ENCODE results near the gene ZFAND2B. TPM values are rescaled to one million over a fixed set of nuclear protein-coding genes. Genes with fewer than 3 reads are reported as not detected.

The ZFAND2B gene
- total RNA-seq, 4 donors from 2014 or later = 63.0 to 76.4 (median 63.3) TPM

- no peak overlapping the region for H3K4me3 ChIP-seq (ENCODE audit: low read depth, poor library complexity, severe bottlenecking)
- no peak for TF ChIP-seq CTCF (IDR thresholded peaks at IDR 0.05)
- no peak for TF ChIP-seq POLR2A (IDR thresholded peaks at IDR 0.05)
- no peak for DNase-seq (ENCODE audit: low spot score in 2 of 2)
- 87 to 88% methylated on average over 19 of the region's 19 CpGs for WGBS, 2 donors
- intact Hi-C loops (cut with DNase I; ENCODE audit: low total_unique reads) = loop anchor here (10.0 kb wide), 1 partner anchor 916 kb away; no protein-coding TSS in a partner anchor
These were observed 14.2 kb downstream of the ZFAND2B start for GRCh38 chr2:219220652-219221402.

- DNase-seq (ENCODE audit: low spot score in 2 of 2) = no peak
- no peak overlapping the region for H3K4me3 ChIP-seq (ENCODE audit: low read depth, poor library complexity, severe bottlenecking)
- intact Hi-C loops (cut with DNase I; ENCODE audit: low total_unique reads) = loop anchor here (10.0 kb wide), 1 partner anchor 917 kb away; no protein-coding TSS in a partner anchor
- TF ChIP-seq CTCF (IDR thresholded peaks at IDR 0.05) (no peak), POLR2A (IDR thresholded peaks at IDR 0.05) (no peak)
- 89 to 95% methylated on average over 8 to 16 of the region's 16 CpGs for WGBS, 2 donors
These were observed 15.5 kb downstream of the ZFAND2B start for GRCh38 chr2:219221957-219222518.

GRCh38 chr2:219223831-219224610, 17.4 kb downstream of the ZFAND2B start:
- DNase-seq (ENCODE audit: low spot score in 2 of 2) = no peak
- WGBS, 2 donors = 93 to 94% methylated on average over 26 to 31 of the region's 31 CpGs
- H3K4me3 ChIP-seq (ENCODE audit: low read depth, poor library complexity, severe bottlenecking) = no peak overlapping the region
- intact Hi-C loops (cut with DNase I; ENCODE audit: low total_unique reads) = loop anchor here (10.0 kb wide), 1 partner anchor 919 kb away; no protein-coding TSS in a partner anchor
- TF ChIP-seq CTCF (IDR thresholded peaks at IDR 0.05) (no peak), POLR2A (IDR thresholded peaks at IDR 0.05) (no peak)

GRCh38 chr2:219225350-219225749, 18.8 kb downstream of the ZFAND2B start:
- no peak for DNase-seq (ENCODE audit: low spot score in 2 of 2)
- 70 to 79% methylated on average over 3 of the region's 3 CpGs for WGBS, 2 donors
- intact Hi-C loops (cut with DNase I; ENCODE audit: low total_unique reads) = loop anchor here (10.0 kb wide), 1 partner anchor 921 kb away; no protein-coding TSS in a partner anchor
- H3K4me3 ChIP-seq (ENCODE audit: low read depth, poor library complexity, severe bottlenecking) = no peak overlapping the region
- TF ChIP-seq POLR2A (IDR thresholded peaks at IDR 0.05) = no peak
- no peak for TF ChIP-seq CTCF (IDR thresholded peaks at IDR 0.05)

- intact Hi-C loops (cut with DNase I; ENCODE audit: low total_unique reads) = loop anchor here (10.0 kb wide), 1 partner anchor 923 kb away; no protein-coding TSS in a partner anchor
- no peak for TF ChIP-seq POLR2A (IDR thresholded peaks at IDR 0.05)
- no peak for TF ChIP-seq CTCF (IDR thresholded peaks at IDR 0.05)
- 33 to 42% methylated on average over 7 of the region's 7 CpGs for WGBS, 2 donors
- H3K4me3 ChIP-seq (ENCODE audit: low read depth, poor library complexity, severe bottlenecking) = peak overlapping the region; percentile 46
- DNase-seq (ENCODE audit: low spot score in 2 of 2) = no peak
These were observed 21.7 kb downstream of the ZFAND2B start for GRCh38 chr2:219228041-219228910.

Measured in lower leg skin (tissue), 4 donors.